Activated naive CD8-positive, alpha-beta T cell treated with anti-CD3 and anti-CD28 coated beads, Interleukin-2, amount 50 U/mL, for 24 hours (primary cell): ENCODE data around the gene SLC26A11.
"Not testable (repeated sequence)": the region's sequence is repeated elsewhere in the genome, so short reads cannot be mapped to it uniquely, and the experiment has no call there.

Experiments
- ATAC-seq: fragments of 150-1000 bp; cut with Tn5 transposase; one replicate; pipeline ENCODE4 v1.10.0; 2021
- DNase-seq: peaks from one replicate; pipeline ENCODE4 v3.0.0; 2021
- H3K27ac Mint-ChIP-seq: one replicate; pipeline ENCODE4 v1.8.0; 2021; ENCODE audit warnings: mild to moderate bottlenecking, mixed read lengths
- H3K27me3 Mint-ChIP-seq: one replicate; pipeline ENCODE4 v1.8.0; 2021; ENCODE audit warnings: mixed read lengths
- H3K36me3 Mint-ChIP-seq: one replicate; pipeline ENCODE4 v1.8.0; 2021; ENCODE audit warnings: low read depth, mixed read lengths
- H3K4me1 Mint-ChIP-seq: one replicate; pipeline ENCODE4 v1.8.0; 2021; ENCODE audit warnings: mixed read lengths
- H3K4me3 Mint-ChIP-seq: one replicate; pipeline ENCODE4 v1.8.0; 2021; ENCODE audit warnings: mild to moderate bottlenecking, moderate library complexity, mixed read lengths
- H3K9me3 Mint-ChIP-seq: one replicate; pipeline ENCODE4 v1.8.0; 2021; ENCODE audit warnings: mixed read lengths

Gene SLC26A11

GRCh38 chr17:80187515-80187941, 32.7 kb upstream of the SLC26A11 start:
- ATAC-seq (no peak), DNase-seq (no peak)
- no peaks in the 10 kb centered on the region for H3K36me3 Mint-ChIP-seq
- H3K27me3 Mint-ChIP-seq, result peaks cover 8% of the 10 kb centered on the region
- no peak overlapping the region for H3K27ac Mint-ChIP-seq
- no peaks in the 10 kb centered on the region for H3K9me3 Mint-ChIP-seq
- no peaks in the 10 kb centered on the region for H3K4me1 Mint-ChIP-seq
- H3K4me3 Mint-ChIP-seq, result no peak overlapping the region

GRCh38 chr17:80189611-80190010, 30.6 kb upstream of the SLC26A11 start:
- no peaks in the 10 kb centered on the region for H3K4me1 Mint-ChIP-seq
- no peaks in the 10 kb centered on the region for H3K36me3 Mint-ChIP-seq
- peaks cover 8% of the 10 kb centered on the region for H3K27me3 Mint-ChIP-seq
- H3K27ac Mint-ChIP-seq, result no peak overlapping the region
- no peak for DNase-seq
- H3K9me3 Mint-ChIP-seq, result no peaks in the 10 kb centered on the region
- H3K4me3 Mint-ChIP-seq, result no peak overlapping the region
- ATAC-seq, result no peak

DNA sequence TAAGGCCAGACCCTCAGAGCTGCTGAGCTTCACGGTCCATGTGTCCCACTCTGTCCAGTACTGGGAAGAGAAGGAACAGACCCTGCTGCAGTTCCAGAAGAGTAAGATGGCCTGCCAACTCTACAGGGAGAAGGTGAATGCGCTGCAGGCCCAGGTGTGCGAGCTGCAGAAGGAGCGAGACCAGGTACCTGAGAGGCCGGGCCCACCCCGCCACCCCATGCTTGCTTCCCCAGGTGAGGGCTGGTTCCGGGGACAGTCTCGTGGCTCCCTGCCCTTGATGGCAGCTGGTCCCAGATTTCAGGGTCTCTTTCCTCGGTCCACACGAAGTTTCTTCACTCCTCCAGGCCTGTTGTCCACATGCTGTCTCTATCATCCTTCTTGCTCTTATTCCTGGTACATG, 29.5 kb upstream of the SLC26A11 start:
- Mint-ChIP-seq H3K27me3 (peaks cover 8% of the 10 kb centered on the region), H3K27ac (no peak overlapping the region), H3K9me3 (no peaks in the 10 kb centered on the region), H3K4me1 (no peaks in the 10 kb centered on the region), H3K4me3 (no peak overlapping the region), H3K36me3 (no peaks in the 10 kb centered on the region)
- ATAC-seq (no peak), DNase-seq (no peak)

DNA sequence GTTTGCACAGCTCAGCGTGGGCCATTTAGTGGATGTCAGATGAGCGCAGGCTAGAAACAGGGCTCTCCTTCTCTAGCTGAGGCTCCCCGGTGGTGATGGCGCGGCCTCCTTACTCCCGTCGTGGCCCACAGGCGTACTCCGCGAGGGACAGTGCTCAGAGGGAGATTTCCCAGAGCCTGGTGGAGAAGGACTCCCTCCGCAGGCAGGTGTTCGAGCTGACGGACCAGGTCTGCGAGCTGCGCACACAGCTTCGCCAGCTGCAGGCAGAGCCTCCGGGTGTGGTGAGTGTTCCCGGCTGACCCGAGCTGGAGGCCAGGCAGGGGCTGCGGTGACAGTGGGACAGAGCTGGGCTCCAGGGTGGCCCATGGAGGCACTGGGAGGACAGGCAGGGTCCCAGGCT, 29.0 kb upstream of the SLC26A11 start:
- no peak for ATAC-seq
- Mint-ChIP-seq H3K36me3 (no peaks in the 10 kb centered on the region), H3K27ac (no peak overlapping the region), H3K27me3 (peaks cover 8% of the 10 kb centered on the region), H3K9me3 (no peaks in the 10 kb centered on the region), H3K4me1 (no peaks in the 10 kb centered on the region), H3K4me3 (no peak overlapping the region)
- DNase-seq, result no peak

DNA sequence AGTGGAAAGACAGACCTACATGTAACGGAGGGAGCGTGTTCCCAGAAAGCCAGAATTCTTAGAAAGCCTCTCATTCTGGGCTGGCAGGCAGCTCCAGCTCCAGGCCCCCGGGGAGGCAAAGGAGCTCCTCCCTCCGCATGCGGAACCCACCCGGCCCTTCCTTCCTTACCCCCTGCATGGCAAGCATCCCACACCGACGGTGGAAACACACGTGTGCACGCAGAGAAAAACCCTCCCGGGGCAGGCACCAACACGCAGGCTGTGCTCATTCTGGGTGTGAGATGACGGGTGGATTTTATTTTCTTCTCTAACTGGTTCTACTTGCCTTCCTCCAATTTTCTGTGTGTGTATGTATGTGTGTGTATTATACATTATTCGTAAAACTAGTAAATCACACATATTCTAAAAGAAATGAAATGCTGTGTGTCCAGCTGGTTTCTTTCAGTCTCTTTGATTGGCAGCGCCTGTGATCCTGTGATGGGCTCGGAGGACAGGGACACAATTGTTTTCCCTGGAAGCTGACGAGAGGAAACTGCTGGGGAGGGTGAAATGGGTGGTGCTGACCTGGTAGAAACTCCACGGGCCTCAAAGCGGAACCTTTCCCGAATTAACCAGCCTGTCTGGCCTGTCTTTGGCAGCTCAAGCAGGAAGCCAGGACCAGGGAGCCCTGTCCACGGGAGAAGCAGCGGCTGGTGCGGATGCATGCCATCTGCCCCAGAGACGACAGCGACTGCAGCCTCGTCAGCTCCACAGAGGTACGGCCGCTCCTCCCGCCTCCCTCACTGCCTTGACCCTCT, 28.2 kb upstream of the SLC26A11 start:
- peaks cover 8% of the 10 kb centered on the region for H3K27me3 Mint-ChIP-seq

DNA sequence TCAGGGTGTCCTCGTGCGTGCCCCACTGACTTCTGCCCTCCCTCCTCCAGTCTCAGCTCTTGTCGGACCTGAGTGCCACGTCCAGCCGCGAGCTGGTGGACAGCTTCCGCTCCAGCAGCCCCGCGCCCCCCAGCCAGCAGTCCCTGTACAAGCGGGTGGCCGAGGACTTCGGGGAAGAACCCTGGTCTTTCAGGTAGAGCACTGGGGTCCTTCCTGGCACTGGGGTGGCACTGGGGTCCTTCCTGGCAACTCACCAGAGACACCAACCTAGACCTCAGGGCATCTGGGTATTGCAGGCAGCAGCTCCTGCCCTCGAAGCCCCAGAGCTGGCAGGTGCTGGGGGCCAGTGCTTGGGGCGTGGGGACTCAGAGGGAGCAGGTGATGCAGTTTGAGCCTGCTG, 25.1 kb upstream of the SLC26A11 start:
- Mint-ChIP-seq H3K36me3 (no peaks in the 10 kb centered on the region), H3K4me3 (no peak overlapping the region), H3K4me1 (no peaks in the 10 kb centered on the region), H3K27ac (no peak overlapping the region), H3K9me3 (no peaks in the 10 kb centered on the region), H3K27me3 (peaks cover 6% of the 10 kb centered on the region)
- no peak for ATAC-seq
- DNase-seq, result no peak

More for the DNA sequence above, 28.2 kb upstream of the SLC26A11 start:
- ATAC-seq (no peak), DNase-seq (no peak)
- Mint-ChIP-seq H3K36me3 (no peaks in the 10 kb centered on the region), H3K4me3 (no peak overlapping the region), H3K4me1 (no peaks in the 10 kb centered on the region), H3K27ac (no peak overlapping the region), H3K9me3 (no peaks in the 10 kb centered on the region)

GRCh38 chr17:80195671-80196529, 24.3 kb upstream of the SLC26A11 start:
- DNase-seq, result peak; percentile 64

DNA sequence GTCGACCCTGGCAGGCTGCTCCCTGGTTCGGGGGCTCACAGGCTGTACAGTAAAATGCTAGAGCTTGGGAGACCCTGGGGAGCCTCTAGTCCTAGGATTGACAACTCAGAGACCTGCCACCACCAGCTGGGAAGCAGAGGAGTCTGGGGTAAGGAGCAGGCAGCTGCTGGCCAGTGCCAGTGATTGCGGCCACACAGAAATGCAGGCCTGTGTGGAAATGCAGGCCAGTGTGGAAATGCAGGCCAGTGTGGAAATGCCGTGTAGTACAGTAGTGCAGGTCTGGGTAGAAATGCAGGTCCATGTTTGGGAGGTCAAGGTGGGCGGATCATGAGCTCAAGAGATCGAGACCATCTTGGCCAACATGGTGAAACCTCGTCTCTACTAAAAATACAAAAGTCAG, 23.6 kb upstream of the SLC26A11 start:
- Mint-ChIP-seq H3K4me1 (no peaks in the 10 kb centered on the region), H3K27me3 (peaks cover 5% of the 10 kb centered on the region), H3K4me3 (no peak overlapping the region), H3K9me3 (no peaks in the 10 kb centered on the region), H3K27ac (no peak overlapping the region), H3K36me3 (no peaks in the 10 kb centered on the region)
- DNase-seq, result no peak
- no peak for ATAC-seq

More at GRCh38 chr17:80195671-80196529, 24.3 kb upstream of the SLC26A11 start:
- no peak for ATAC-seq
- H3K27ac Mint-ChIP-seq, result peak overlapping the region; percentile 31
- H3K36me3 Mint-ChIP-seq, result no peaks in the 10 kb centered on the region
- no peak overlapping the region for H3K4me3 Mint-ChIP-seq
- no peaks in the 10 kb centered on the region for H3K4me1 Mint-ChIP-seq
- H3K27me3 Mint-ChIP-seq, result peaks cover 6% of the 10 kb centered on the region
- no peaks in the 10 kb centered on the region for H3K9me3 Mint-ChIP-seq

DNA sequence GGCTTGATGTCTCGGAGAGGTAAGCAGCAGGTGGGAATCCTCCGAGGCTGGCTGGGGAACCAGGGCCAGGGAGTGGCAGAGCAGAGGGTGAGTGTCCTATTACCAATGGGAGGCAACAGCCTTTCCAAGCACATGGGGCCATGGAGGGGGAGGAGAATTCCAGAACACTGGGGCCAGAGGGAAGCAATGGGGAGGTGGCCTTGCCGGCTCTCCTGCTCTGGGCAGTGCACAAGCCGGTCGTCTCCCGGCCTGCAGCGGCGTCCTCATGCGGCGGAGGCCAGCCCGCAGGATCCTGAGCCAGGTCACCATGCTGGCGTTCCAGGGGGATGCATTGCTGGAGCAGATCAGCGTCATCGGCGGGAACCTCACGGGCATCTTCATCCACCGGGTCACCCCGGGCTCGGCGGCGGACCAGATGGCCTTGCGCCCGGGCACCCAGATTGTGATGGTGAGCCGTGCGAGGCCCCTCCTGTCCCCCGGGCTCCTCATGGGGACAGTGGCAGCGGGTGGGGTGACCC, 22.0 kb upstream of the SLC26A11 start:
- no peaks in the 10 kb centered on the region for H3K36me3 Mint-ChIP-seq
- H3K27me3 Mint-ChIP-seq, result no peaks in the 10 kb centered on the region
- ATAC-seq, result no peak
- H3K9me3 Mint-ChIP-seq, result no peaks in the 10 kb centered on the region
- H3K4me1 Mint-ChIP-seq, result no peaks in the 10 kb centered on the region
- no peak overlapping the region for H3K27ac Mint-ChIP-seq
- no peak overlapping the region for H3K4me3 Mint-ChIP-seq
- DNase-seq, result no peak

- not testable (repeated sequence) for H3K27me3 Mint-ChIP-seq, ATAC-seq, H3K4me1 Mint-ChIP-seq, H3K4me3 Mint-ChIP-seq, DNase-seq, H3K27ac Mint-ChIP-seq, H3K36me3 Mint-ChIP-seq, H3K9me3 Mint-ChIP-seq
These were observed 20.9 kb upstream of the SLC26A11 start for GRCh38 chr17:80199295-80199694.

DNA sequence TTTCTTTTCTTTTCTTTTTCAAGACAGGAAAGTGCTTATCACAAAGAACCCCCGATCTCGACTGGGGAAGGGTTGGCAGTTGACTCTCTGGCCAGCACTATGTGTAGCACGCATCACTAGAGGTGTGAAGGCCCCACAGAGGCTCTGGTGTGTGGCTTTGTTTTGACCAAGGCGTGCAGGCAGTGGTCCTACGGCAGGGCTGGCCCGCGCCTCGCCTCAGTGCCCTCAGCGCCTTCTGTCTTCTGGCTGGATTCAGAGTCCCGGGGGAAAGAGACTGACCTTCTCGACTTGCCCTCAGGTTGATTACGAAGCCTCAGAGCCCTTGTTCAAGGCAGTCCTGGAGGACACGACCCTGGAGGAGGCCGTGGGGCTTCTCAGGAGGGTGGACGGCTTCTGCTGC, 18.8 kb upstream of the SLC26A11 start:
- Mint-ChIP-seq H3K9me3 (no peaks in the 10 kb centered on the region), H3K4me1 (no peaks in the 10 kb centered on the region), H3K27ac (no peak overlapping the region), H3K36me3 (no peaks in the 10 kb centered on the region), H3K4me3 (no peak overlapping the region), H3K27me3 (no peaks in the 10 kb centered on the region)
- no peak for DNase-seq
- no peak for ATAC-seq

- no peak for DNase-seq
- Mint-ChIP-seq H3K9me3 (no peaks in the 10 kb centered on the region), H3K27ac (no peak overlapping the region), H3K4me3 (no peak overlapping the region), H3K36me3 (no peaks in the 10 kb centered on the region), H3K4me1 (no peaks in the 10 kb centered on the region), H3K27me3 (no peaks in the 10 kb centered on the region)
- no peak for ATAC-seq
These were observed 18.0 kb upstream of the SLC26A11 start for GRCh38 chr17:80202197-80202596.

- DNase-seq (no peak), ATAC-seq (peak; percentile 17)
- Mint-ChIP-seq H3K9me3 (no peaks in the 10 kb centered on the region), H3K27ac (no peak overlapping the region), H3K4me3 (no peak overlapping the region), H3K27me3 (no peaks in the 10 kb centered on the region), H3K36me3 (no peaks in the 10 kb centered on the region), H3K4me1 (no peaks in the 10 kb centered on the region)
These were observed 16.7 kb upstream of the SLC26A11 start for GRCh38 chr17:80203471-80203963.

- ATAC-seq (no peak), DNase-seq (no peak)
- H3K27ac Mint-ChIP-seq, result no peak overlapping the region
- H3K36me3 Mint-ChIP-seq, result no peaks in the 10 kb centered on the region
- no peaks in the 10 kb centered on the region for H3K4me1 Mint-ChIP-seq
- H3K9me3 Mint-ChIP-seq, result no peaks in the 10 kb centered on the region
- H3K27me3 Mint-ChIP-seq, result no peaks in the 10 kb centered on the region
- no peak overlapping the region for H3K4me3 Mint-ChIP-seq
These were observed 15.4 kb upstream of the SLC26A11 start for GRCh38 chr17:80204626-80205468.
